Inflammatory macrophage (primary cell): ENCODE data around the gene HTR1E.
"Not testable (repeated sequence)": the region's sequence is repeated elsewhere in the genome, so short reads cannot be mapped to it uniquely, and the experiment has no call there.

ENCODE experiments used
- DNase-seq, 2 donors: peaks; one replicate each; pipeline ENCODE4 v3.0.0-alpha.2; 2020 to 2022

HTR1E gene

DNA sequence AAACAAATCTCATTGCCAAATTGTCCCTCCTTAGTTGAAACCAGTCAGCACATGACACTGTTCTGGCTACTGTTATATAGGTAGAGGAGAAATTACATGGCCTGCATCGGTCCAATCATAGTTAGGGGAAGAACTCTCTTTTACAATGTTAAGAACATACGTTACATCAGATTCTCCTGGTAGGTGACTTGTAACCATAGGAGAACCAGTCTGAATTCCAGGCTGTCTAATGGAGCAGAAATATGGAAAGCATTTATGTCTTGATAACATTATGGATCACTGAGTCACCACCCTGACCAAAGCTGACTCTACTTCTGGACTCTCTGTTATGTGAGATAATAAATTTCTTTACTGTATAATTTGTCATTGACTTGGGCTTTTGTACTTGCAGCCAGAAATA, 40.9 kb downstream of the HTR1E start:
- DNase-seq = no peak

DNA sequence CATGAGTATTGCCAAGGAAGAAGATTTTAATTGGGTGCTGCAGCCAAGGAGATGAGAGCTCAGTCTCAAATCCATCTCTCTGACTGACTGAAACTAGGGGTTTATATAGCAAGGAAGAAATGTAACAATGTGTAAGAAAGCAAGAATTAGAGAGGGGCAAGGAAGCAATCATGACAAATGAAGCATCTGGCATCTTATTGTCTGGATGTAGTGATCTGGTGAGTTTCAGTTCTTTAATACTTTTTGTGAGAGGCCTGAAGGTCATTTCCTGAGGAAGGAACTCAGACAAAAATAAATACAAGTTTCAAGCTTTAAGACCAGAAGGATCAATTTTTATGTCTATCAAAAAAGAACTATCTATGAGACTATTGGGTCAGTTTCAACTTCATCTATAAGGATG, 64.2 kb downstream of the HTR1E start:
- DNase-seq = no peak

DNA sequence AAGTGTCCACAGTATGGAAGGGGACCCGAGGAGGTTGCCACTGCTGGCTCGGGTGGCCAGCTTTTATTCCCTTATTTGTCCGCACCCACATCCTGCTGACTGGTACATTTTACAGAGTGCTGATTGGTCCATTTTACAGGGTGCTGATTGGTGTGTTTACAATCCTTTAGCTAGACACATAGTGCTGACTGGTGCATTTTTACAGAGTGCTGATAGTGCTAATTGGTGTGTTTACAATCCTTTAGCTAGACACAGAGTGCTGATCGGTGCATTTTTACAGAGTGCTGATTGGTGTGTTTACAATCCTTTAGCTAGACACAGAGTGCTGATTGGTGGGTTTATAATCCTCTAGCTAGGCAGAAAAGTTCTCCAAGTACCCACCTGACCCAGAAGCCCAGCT, 65.1 kb downstream of the HTR1E start:
- not testable (repeated sequence) for DNase-seq

DNA sequence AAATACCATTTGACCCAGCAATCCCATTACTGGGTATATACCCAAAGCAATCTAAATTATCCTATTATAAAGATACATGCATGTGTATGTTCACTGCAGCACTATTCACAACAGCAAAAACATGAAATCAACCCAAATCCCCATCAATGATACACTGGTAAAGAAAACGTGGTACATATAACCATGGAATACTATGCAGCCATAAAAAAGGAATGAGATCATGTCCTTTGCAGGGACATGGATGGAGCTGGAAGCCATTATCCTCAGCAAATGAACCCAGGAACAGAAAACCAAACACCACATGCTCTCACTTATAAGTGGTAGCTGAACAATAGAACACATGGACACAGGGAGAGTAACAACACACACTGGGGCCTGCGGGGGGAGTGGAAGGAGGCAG, 69.2 kb downstream of the HTR1E start:
- DNase-seq = not testable (repeated sequence)

DNA sequence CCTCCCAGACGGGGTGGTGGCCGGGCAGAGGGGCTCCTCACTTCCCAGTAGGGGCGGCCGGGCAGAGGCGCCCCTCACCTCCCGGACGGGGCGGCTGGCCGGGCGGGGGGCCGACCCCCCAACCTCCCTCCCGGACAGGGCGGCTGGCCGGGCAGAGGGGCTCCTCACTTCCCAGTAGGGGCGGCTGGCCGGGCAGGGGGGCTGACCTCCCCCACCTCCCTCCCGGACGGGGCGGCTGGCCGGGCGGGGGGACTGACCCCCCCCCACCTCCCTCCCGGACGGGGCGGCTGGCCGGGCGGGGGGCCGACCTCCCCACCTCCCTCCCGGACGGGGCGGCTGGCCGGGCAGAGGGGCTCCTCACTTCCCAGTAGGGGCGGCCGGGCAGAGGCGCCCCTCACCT, 72.3 kb downstream of the HTR1E start:
- not testable (repeated sequence) for DNase-seq

DNA sequence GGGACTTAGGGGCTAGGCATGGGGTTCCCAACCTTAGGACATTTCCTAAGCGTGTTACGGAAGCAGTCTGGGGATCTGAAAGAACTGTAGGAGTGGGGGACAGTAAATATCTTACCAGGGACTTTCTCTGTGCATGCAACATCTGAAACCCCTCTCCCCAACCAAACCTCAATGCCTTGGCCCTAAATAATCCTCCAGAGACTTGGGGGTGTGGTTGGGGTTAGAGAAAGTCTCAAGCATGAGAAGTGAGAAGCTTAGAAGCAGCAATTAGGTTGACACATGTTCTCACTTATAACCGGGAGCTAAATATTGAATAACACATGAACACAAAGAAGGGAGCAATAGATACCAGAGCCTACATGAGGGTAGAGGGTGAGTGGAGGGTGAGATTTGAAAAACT, 74.7 kb downstream of the HTR1E start:
- DNase-seq = no peak

DNA sequence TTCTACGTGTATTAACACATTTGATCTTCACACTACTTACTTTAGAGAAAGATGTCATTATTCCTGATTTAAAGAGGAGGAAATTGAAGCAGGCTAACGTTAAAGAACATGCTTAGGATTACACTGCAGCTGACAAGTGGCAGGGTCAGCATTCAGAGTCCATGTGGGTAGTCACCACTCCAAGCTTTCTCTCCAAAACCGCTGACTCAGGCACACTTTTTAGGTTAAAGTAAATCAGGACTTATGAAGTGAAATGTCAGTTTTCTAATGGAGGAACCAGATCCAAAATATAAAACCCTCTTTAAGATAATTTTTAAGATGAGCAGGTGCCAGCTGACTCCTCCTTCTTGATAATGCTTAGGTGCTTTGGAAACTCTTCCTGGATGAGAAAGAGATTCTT, 75.4 kb downstream of the HTR1E start:
- DNase-seq = no peak

DNA sequence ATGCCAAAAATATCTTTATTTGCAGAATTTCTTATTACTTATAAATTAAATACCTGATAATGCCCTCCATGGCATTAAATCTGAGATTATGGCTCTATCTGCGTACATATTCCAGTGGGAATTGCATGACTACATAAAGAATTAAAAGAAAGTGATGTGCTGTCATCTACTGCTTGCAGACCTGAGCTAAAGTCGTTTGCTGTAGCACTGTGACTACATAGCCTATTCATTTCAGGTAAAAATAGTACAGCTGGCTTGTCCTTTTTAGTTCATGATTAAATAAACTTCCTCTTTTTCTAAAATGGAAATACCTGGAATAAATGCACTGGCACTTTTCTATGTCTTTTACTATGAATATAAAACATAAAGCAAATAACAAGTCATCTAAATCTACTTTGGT, 79.4 kb downstream of the HTR1E start:
- DNase-seq = no peak

DNA sequence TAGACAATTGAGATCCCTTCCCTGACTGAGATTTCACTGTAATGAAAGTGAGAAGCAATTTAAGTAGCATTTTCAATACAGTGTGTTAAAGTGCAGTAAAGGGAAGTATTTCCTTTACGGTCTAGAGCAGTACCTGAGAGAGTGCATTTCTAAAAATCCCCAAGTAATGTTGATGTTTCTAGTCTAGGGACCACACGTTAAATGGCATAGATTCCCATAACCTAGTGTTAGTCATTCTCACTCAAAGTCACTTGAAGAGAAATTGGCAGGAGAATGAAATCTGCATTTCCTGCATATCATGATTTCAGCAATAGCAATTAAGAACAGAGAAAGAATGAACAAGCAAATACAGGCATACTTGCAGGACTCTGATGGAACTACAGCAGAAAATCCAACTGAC, 89.7 kb downstream of the HTR1E start:
- DNase-seq = no peak

DNA sequence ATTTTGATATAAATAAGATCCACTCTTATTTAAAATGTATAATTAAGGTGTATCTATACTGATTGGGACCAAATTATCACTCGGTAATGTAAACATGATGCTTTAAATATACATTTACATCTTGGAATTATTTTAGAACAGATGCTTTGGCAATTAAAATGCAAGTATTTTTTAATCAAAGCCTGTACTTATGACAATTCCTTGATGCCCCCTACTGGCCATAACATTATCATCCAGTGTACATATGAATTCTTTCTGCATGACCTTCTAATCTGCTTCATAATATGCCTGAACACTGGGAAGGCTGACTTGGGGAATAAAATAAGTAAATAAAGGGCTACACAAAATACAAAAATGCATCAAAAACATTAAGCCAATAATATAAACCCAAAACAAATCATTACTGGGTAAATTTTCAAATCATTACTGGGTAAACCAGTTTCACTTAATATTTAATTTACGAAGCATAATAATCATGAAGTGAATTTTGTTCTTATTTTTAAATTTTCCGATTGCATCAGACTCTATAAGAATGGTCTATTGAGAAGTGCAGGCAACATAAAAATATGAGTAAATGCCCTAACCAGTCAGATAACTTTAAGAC, 92.5 kb downstream of the HTR1E start:
- peak; percentile 2 to 7 for DNase-seq

DNA sequence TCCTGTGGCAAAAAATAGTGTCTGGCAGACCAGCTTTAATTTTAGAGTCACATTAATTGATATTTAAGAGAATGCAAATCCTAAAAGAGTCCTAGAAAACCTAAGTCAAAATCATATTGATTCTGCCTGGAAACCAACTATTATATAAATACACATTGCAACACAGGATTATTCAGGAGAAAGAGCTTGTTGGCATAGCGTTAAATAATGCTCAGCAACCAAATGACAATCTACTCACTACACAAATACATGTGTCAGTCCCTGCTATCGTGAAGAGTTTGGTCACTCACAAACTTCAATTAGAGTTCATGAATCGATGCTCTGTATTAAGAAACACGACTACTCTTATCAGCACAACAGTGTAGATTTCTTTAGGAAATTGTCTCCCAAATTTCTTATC, 103.4 kb downstream of the HTR1E start:
- no peak for DNase-seq

DNA sequence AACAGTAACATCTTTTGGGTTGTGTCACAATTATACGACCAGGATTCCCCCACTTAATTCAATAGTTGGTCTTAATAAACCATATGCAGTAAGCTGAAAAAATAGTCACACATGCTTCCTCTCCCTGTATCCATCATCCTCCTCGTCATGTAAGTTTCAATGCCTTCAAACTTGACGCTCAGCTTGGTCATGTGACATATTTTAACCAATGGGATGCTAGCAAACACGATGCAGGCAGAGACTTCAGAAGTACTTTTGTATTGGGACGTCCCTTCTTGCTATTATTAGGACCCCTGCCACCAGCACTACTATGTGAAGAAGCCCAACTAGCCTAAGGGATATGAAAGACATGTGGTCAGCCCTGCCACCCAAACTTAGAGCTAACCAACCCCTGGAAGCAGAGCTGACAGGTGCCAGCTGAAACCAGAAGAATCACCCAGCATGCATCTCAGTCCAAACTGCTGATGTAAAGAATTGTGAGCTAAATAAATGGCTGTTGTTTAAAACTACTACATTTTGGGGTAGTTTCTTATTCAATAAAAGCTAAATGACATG, 108.3 kb downstream of the HTR1E start:
- no peak for DNase-seq

DNA sequence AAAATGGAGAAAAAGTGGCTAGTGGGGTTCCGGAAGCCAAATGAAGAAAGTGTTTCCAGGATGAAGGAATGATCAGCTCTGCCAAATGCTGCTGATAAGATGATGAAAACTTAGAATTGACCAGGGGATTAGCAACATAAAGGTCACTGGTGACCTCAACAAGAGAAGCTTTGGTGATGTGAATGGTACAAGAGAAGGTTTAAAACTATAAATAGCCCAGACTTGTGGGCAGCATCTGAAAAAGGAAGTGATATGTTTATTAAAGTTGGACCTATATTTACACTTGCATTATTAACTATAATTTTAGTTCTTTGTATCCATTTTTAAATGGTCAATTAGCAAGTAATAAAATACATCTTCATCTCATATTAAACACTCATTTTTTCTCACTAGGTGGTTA, 112.5 kb downstream of the HTR1E start:
- no peak for DNase-seq

DNA sequence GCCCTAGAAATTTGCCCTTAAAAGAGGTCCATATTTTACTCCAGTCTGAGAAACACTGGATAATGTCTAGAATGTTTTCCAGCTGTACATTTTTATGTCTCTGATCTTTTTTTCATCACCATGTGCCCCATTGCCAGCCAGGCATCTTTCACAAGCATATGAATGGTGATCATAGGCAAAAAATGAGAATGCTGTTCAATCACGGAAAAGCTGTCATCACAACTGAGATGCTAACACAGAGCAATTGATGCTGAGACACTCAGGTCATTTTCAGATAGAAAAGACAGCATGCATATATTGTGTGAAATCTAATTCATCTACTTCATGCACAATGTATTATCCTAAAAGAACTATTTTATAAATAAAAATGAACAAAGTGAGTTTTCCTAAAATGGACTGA, 116.0 kb downstream of the HTR1E start:
- no peak for DNase-seq

DNA sequence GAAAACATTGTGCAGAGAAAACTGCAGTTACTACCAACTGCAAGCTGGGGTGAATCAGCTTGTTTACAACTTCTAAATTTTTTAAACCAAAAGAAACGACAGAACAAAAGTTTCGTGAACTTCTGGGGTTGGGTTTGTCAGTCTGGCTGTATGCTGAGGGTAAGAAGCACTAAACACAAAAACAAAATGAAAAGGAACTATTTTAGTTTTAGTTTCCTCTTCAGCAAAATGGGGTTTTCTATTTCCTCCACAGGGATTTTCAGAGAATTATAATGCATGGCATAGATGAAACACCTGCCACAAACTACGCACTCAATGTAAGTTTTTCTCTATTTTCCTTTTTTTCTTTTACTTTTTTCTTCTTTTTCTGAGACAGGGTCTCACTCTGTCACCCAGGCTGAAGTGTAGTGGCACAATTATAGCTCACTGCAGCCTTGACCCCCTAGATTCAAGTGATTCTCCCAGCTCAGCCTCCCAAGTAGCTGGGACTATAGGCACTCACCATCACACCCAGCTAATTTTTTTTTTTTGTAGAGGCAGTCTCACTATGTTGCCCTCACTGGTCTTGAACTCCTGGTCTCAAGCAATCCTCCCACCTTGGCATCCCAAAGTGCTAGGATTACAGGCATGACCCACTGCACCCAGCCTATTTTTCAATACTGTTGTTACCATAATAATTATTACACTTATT, 117.0 kb downstream of the HTR1E start:
- DNase-seq = no peak

DNA sequence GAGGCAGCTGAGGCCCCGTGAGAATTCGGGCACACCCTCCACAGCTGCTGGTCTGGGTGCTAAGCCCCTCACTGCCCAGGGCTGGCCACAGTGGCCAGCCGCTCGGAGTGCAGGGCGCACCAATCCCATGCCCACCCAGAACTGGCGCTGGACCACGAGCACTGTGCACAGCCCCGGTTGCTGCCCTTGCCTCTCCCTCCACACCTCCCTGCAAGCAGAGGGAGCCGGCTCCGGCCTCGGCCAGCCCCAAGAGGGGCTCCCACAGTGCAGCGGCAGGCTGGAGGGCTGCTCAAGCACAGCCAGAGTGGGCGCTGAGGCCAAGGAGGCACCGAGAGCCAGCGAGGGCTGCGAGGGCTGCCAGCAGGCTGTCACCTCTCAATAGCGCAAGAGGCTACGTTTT, 122.6 kb downstream of the HTR1E start:
- DNase-seq = no peak

DNA sequence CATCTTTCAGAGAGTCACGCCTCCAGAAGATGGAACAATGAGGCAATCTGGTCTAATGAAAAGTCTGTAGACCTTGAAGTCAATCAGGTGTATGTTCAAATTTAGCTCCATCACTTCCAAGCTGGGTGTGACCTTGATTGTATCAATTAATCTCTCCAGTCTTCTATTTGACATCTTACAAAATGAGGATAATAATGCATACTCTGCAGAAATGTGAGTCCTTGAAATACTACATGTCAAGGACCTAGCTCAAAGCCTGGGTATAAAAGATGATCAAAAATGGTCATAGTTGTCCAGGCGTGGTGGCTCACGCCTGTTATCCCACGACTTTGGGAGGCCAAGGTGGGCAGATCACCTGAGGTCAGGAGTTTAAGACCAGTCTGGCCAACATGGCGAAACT, 127.8 kb downstream of the HTR1E start:
- no peak for DNase-seq
